ENCODE measurements around the gene CEP131. TPM values are rescaled to one million over a fixed set of nuclear protein-coding genes. Genes with fewer than 3 reads are reported as not detected.

The CEP131 gene
- total and polyA plus RNA-seq, 2 of the 4 experiments (the other 2 are of a cell fraction) = 4.8 to 9.6 TPM

DNA sequence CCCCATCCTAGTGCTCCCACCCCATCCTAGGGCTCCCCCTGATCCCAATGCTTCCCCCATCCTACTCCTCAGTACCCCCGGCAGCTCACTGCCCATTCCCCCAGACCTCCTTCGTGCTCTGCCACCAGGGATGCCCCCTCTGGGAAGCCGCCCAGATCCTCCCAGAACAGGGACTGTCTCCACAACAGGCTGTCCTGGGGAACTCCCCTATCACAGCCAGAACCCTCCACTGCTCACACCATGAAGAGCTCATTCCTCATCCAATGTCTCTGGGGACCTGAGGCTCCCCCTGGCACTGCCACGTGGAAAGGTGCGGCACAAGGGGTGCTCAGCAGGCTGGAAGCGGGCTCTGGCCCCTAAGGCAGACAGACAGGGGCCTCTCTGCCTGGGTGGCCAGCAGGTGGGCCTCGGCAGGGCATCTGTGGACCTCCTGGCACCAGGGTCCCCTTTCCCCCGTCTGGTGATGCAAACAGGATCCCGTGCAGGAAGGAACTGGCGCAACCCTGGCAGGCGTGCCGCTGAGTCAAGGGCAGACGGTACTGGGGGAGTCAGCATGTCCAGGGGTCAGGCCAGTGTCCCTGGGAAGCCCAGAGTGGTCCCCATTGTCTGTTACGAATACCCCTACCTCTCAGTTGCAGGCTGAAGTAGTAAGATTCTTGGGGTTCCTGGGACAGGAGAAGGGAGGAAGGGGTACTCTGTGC, 72.2 kb downstream of the CEP131 start:
- Histone ChIP-seq H3K36me3 (ENCODE audit: control insufficient read depth, insufficient read depth, low read length) (no peaks in the 10 kb centered on the region), H3K27me3 (ENCODE audit: control insufficient read depth, insufficient read depth, low read length) (peaks cover 31% of the 10 kb centered on the region), H4K91ac (ENCODE audit: insufficient read depth, low read depth, low read length) (no peak overlapping the region), H3K14ac (replicated peaks; ENCODE audit: low read depth, low read length) (no peak overlapping the region), H2AK9ac (replicated peaks; ENCODE audit: low read depth, low read length, poor library complexity) (peak overlapping the region; percentile 42), H3K79me1 (ENCODE audit: low read depth in 1 of 2, low read length in 2 of 2) (no peaks in the 10 kb centered on the region), H3K9me3 (ENCODE audit: control insufficient read depth, insufficient read depth, low read length) (no peaks in the 10 kb centered on the region), H3K4me3 (ENCODE audit: insufficient read depth, low read depth, low read length) (no peak overlapping the region), H3K4ac (ENCODE audit: low read depth, low read length) (no peak overlapping the region), H3K18ac (ENCODE audit: low read depth, low read length) (no peak overlapping the region), H4K5ac (ENCODE audit: low read depth, low read length) (no peak overlapping the region), H2AFZ (replicated peaks; ENCODE audit: low read length, poor library complexity) (no peak overlapping the region), H3K9me1 (ENCODE audit: insufficient read depth, low read length) (no peaks in the 10 kb centered on the region), H2BK20ac (ENCODE audit: low read depth, low read length) (no peak overlapping the region), H3K27ac (ENCODE audit: insufficient read depth, low read length) (no peak overlapping the region), H3K56ac (ENCODE audit: extremely low read depth, insufficient read depth, low read length) (no peak overlapping the region), H2BK15ac (ENCODE audit: low read depth, low read length) (no peak overlapping the region), H3K4me2 (ENCODE audit: low read depth, low read length) (no peak overlapping the region), H4K8ac (ENCODE audit: low read depth in 2 of 2, low read length in 2 of 2) (no peak overlapping the region), H2BK120ac (ENCODE audit: low read depth, low read length) (no peak overlapping the region), H2AK5ac (ENCODE audit: low read depth, low read length) (no peak overlapping the region), H3K23ac (ENCODE audit: low read depth, low read length) (no peak overlapping the region), H2BK5ac (ENCODE audit: low read depth, low read length, poor library complexity, severe bottlenecking) (no peak overlapping the region), H3K9ac (ENCODE audit: low read depth, low read length) (no peak overlapping the region), H4K20me1 (ENCODE audit: insufficient read depth, low read length) (no peaks in the 10 kb centered on the region), H3K4me1 (ENCODE audit: control insufficient read depth, insufficient read depth, low read length) (no peaks in the 10 kb centered on the region)
- no peak for ATAC-seq (ENCODE audit: low read depth)
- ChIA-PET POLR2A (ENCODE audit: unreplicated experiment) (no interaction called here), CTCF (no interaction called here)
- DNase-seq = no peak
- dilution Hi-C loops (cut with HindIII; ENCODE audit: low sequenced_read_pairs, unreplicated experiment) (no loop called here), intact Hi-C loops (cut with micrococcal nuclease) (no loop called here), in situ Hi-C loops (cut with MboI; ENCODE audit: low sequenced_read_pairs) (no loop called here)
- TF ChIP-seq SMC3 (IDR thresholded peaks at IDR 0.05; ENCODE audit: low read depth, low read length) (no peak), POLR2A (IDR thresholded peaks at IDR 0.05; ENCODE audit: low read depth, low read length) (no peak), NFE2L2 (IDR thresholded peaks at IDR 0.05; ENCODE audit: low read depth, low read length) (no peak), BHLHE40 (IDR thresholded peaks at IDR 0.05; ENCODE audit: low read depth, low read length) (no peak), CEBPB (IDR thresholded peaks at IDR 0.05; ENCODE audit: low read depth, low read length) (no peak), RAD21 (IDR thresholded peaks at IDR 0.05; ENCODE audit: low read length) (no peak), MAFK (IDR thresholded peaks at IDR 0.05; ENCODE audit: low read depth, low read length) (no peak), MAZ (IDR thresholded peaks at IDR 0.05; ENCODE audit: borderline replicate concordance, low read depth, low read length) (no peak), RCOR1 (IDR thresholded peaks at IDR 0.05; ENCODE audit: insufficient replicate concordance, low read length) (no peak), CHD1 (IDR thresholded peaks at IDR 0.05; ENCODE audit: low read depth, low read length) (no peak), MXI1 (IDR thresholded peaks at IDR 0.05; ENCODE audit: borderline replicate concordance, low read depth, low read length) (no peak), FOS (IDR thresholded peaks at IDR 0.05; ENCODE audit: low read depth, low read length) (no peak), RFX5 (IDR thresholded peaks at IDR 0.05; ENCODE audit: low read depth, low read length) (no peak)
- TF ChIP-seq, protein P1, sequence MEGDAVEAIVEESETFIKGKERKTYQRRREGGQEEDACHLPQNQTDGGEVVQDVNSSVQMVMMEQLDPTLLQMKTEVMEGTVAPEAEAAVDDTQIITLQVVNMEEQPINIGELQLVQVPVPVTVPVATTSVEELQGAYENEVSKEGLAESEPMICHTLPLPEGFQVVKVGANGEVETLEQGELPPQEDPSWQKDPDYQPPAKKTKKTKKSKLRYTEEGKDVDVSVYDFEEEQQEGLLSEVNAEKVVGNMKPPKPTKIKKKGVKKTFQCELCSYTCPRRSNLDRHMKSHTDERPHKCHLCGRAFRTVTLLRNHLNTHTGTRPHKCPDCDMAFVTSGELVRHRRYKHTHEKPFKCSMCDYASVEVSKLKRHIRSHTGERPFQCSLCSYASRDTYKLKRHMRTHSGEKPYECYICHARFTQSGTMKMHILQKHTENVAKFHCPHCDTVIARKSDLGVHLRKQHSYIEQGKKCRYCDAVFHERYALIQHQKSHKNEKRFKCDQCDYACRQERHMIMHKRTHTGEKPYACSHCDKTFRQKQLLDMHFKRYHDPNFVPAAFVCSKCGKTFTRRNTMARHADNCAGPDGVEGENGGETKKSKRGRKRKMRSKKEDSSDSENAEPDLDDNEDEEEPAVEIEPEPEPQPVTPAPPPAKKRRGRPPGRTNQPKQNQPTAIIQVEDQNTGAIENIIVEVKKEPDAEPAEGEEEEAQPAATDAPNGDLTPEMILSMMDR (conservative IDR thresholded peaks at IDR 0.05; ENCODE audit: low read depth, low read length) = no peak
- TF ChIP-seq, protein P2, sequence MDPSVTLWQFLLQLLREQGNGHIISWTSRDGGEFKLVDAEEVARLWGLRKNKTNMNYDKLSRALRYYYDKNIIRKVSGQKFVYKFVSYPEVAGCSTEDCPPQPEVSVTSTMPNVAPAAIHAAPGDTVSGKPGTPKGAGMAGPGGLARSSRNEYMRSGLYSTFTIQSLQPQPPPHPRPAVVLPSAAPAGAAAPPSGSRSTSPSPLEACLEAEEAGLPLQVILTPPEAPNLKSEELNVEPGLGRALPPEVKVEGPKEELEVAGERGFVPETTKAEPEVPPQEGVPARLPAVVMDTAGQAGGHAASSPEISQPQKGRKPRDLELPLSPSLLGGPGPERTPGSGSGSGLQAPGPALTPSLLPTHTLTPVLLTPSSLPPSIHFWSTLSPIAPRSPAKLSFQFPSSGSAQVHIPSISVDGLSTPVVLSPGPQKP (IDR thresholded peaks at IDR 0.05; ENCODE audit: borderline replicate concordance, low read depth, low read length) = no peak
- TF ChIP-seq, protein P3, sequence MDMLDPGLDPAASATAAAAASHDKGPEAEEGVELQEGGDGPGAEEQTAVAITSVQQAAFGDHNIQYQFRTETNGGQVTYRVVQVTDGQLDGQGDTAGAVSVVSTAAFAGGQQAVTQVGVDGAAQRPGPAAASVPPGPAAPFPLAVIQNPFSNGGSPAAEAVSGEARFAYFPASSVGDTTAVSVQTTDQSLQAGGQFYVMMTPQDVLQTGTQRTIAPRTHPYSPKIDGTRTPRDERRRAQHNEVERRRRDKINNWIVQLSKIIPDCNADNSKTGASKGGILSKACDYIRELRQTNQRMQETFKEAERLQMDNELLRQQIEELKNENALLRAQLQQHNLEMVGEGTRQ (IDR thresholded peaks at IDR 0.05; ENCODE audit: low read depth, low read length) = no peak
- no TSS peak for BruUV-seq (replicated peaks)
- WGBS, 2 experiments (ENCODE audit: extremely low coverage in 2 of 2, insufficient read length in 1 of 2) = 53% methylated on average over 4 of the region's 14 CpGs; no CpG with 5 or more reads in 1 of the 2 experiments

Data from IMR-90 (cell line).